Measurements from ENCODE around the gene ZNF213.

DNA sequence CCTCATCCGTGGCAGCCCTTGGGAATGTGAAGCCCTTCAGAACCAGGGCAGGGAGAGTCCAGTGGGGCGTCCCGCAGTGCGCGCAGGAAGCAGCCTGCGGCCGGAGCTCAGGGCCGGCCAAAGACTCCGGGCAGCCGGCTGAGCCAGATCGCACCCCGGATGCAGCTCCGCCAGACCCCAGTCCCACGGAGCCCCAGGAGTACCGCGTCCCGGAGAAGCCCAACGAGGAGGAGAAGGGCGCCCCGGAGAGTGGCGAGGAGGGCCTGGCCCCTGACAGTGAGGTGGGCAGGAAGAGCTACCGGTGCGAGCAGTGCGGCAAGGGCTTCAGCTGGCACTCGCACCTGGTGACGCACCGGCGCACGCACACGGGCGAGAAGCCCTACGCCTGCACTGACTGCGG is 15.5 kb upstream of the ZNF213 start:
- TF ChIP-seq POLR2AphosphoS5 (IDR thresholded peaks at IDR 0.05; ENCODE audit: low read depth) (no peak), JUNB (IDR thresholded peaks at IDR 0.05; ENCODE audit: unreplicated experiment) (no peak), EZH2 (IDR thresholded peaks at IDR 0.05; ENCODE audit: low read depth, unreplicated experiment) (no peak), ZNF114 (CRISPR knock-in tag; IDR thresholded peaks at IDR 0.05) (no peak)
- TF ChIP-seq, protein P1, sequence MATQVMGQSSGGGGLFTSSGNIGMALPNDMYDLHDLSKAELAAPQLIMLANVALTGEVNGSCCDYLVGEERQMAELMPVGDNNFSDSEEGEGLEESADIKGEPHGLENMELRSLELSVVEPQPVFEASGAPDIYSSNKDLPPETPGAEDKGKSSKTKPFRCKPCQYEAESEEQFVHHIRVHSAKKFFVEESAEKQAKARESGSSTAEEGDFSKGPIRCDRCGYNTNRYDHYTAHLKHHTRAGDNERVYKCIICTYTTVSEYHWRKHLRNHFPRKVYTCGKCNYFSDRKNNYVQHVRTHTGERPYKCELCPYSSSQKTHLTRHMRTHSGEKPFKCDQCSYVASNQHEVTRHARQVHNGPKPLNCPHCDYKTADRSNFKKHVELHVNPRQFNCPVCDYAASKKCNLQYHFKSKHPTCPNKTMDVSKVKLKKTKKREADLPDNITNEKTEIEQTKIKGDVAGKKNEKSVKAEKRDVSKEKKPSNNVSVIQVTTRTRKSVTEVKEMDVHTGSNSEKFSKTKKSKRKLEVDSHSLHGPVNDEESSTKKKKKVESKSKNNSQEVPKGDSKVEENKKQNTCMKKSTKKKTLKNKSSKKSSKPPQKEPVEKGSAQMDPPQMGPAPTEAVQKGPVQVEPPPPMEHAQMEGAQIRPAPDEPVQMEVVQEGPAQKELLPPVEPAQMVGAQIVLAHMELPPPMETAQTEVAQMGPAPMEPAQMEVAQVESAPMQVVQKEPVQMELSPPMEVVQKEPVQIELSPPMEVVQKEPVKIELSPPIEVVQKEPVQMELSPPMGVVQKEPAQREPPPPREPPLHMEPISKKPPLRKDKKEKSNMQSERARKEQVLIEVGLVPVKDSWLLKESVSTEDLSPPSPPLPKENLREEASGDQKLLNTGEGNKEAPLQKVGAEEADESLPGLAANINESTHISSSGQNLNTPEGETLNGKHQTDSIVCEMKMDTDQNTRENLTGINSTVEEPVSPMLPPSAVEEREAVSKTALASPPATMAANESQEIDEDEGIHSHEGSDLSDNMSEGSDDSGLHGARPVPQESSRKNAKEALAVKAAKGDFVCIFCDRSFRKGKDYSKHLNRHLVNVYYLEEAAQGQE (IDR thresholded peaks at IDR 0.05; ENCODE audit: unreplicated experiment), result no peak
- TF ChIP-seq, protein P2, sequence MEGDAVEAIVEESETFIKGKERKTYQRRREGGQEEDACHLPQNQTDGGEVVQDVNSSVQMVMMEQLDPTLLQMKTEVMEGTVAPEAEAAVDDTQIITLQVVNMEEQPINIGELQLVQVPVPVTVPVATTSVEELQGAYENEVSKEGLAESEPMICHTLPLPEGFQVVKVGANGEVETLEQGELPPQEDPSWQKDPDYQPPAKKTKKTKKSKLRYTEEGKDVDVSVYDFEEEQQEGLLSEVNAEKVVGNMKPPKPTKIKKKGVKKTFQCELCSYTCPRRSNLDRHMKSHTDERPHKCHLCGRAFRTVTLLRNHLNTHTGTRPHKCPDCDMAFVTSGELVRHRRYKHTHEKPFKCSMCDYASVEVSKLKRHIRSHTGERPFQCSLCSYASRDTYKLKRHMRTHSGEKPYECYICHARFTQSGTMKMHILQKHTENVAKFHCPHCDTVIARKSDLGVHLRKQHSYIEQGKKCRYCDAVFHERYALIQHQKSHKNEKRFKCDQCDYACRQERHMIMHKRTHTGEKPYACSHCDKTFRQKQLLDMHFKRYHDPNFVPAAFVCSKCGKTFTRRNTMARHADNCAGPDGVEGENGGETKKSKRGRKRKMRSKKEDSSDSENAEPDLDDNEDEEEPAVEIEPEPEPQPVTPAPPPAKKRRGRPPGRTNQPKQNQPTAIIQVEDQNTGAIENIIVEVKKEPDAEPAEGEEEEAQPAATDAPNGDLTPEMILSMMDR (conservative IDR thresholded peaks at IDR 0.05; ENCODE audit: low read depth in 2 of 2), result no peak
